Mucosa of descending colon (tissue), 3 donors: ENCODE measurements around the gene ATP5F1D. TPM values are rescaled to one million over a fixed set of nuclear protein-coding genes. Genes with fewer than 3 reads are reported as not detected.

ENCODE experiments used
- ATAC-seq: fragments of 200-7000 bp; cut with Tn5 transposase; one replicate; pipeline ENCODE4 v1.9.1; 2020; ENCODE audit warnings: mild to moderate bottlenecking, moderate library complexity
- DNase-seq, 3 donors: peaks; one replicate each; pipeline ENCODE4 v3.0.0-alpha.2; 2020
- H3K36me3 ChIP-seq: fragments of 200-600 bp; one replicate; pipeline ENCODE4 v1.8.0; 2021; ENCODE audit warnings: low read depth, mild to moderate bottlenecking
- H3K4me1 ChIP-seq: fragments of 200-600 bp; one replicate; pipeline ENCODE4 v1.8.0; 2021; ENCODE audit warnings: low read depth, mild to moderate bottlenecking
- H3K4me3 ChIP-seq: fragments of 200-600 bp; one replicate; pipeline ENCODE4 v1.8.0; 2021; ENCODE audit warnings: mild to moderate bottlenecking
- H3K9me3 ChIP-seq: fragments of 200-600 bp; one replicate; pipeline ENCODE4 v1.8.0; 2021; ENCODE audit warnings: mild to moderate bottlenecking
- CTCF ChIP-seq: fragments of 200-600 bp; IDR thresholded peaks from one replicate; pipeline ENCODE4 v1.8.0; 2022; ENCODE audit warnings: antibody characterized with exemption, mild to moderate bottlenecking
- intact Hi-C, 2 donors: fragments of 100-400 bp; cut with DNase I in 1 of 2; cut with micrococcal nuclease in 1 of 2; formaldehyde crosslinking; loops; one replicate each; pipeline versions ENCODE4 v1.11.0 to v1.11.1; 2022; cut with DNase I, micrococcal nuclease
- total RNA-seq, 3 donors: library from RNA; stranded (reverse); fragmentation: NEBNext Ultra II Directional in 2 of 3; extraction: Animal tissue kit (Norgen Biotek cat#: 25700) in 2 of 3; gene quantifications; one replicate each; pipeline versions ENCODE4 v1.2.1 to v1.2.4, GENCODE V29; 2021 to 2023
- donor health status: DM: no; HTN: no; CAD: no; lungs with moderate emphysema.
- donor health status: DM: no; HTN: no; CAD: no.
- donor health status: DM: no; HTN: yes; CAD: no.

The ATP5F1D gene
- total RNA-seq, 3 donors from 2014 or later = 302 to 391 (median 378) TPM

GRCh38 chr19:1283917-1284292 is 42.4 kb downstream of the ATP5F1D start:
- no peak for DNase-seq
- H3K36me3 ChIP-seq = no peaks in the 10 kb centered on the region
- ATAC-seq = no peak
- H3K4me3 ChIP-seq = no peak overlapping the region
- TF ChIP-seq CTCF = no peak
- no peaks in the 10 kb centered on the region for H3K9me3 ChIP-seq
- peaks cover 36% of the 10 kb centered on the region for H3K4me1 ChIP-seq
- intact Hi-C loops = no loop called here

GRCh38 chr19:1284293-1284978 is 42.9 kb downstream of the ATP5F1D start:
- Histone ChIP-seq H3K4me3 (no peak overlapping the region), H3K4me1 (peaks cover 39% of the 10 kb centered on the region), H3K9me3 (no peaks in the 10 kb centered on the region), H3K36me3 (no peaks in the 10 kb centered on the region)
- no peak for TF ChIP-seq CTCF
- ATAC-seq (peak; percentile 79), DNase-seq (peak; percentile 77 to 84 (median 77))
- intact Hi-C loops = no loop called here

GRCh38 chr19:1284979-1285736 is 43.6 kb downstream of the ATP5F1D start:
- TF ChIP-seq CTCF = no peak
- Histone ChIP-seq H3K36me3 (no peaks in the 10 kb centered on the region), H3K9me3 (no peaks in the 10 kb centered on the region), H3K4me3 (no peak overlapping the region), H3K4me1 (peaks cover 40% of the 10 kb centered on the region)
- no peak for ATAC-seq
- peak in 2 of 3 donors; percentile 52 to 55 for DNase-seq
- intact Hi-C loops = no loop called here

GRCh38 chr19:1285737-1286360 is 44.3 kb downstream of the ATP5F1D start, which contains the start of gene EFNA2:
TSS of gene EFNA2 (plus strand) at chr19:1285873. CDS start at chr19:1286169, 296 bp downstream.
- ATAC-seq (peak; percentile 12), DNase-seq (peak in 1 of 3 donors; percentile 44)
- Histone ChIP-seq H3K36me3 (no peaks in the 10 kb centered on the region), H3K4me1 (peaks cover 43% of the 10 kb centered on the region), H3K4me3 (peak within 1 kb of the TSS; percentile 14), H3K9me3 (no peaks in the 10 kb centered on the region)
- intact Hi-C loops = no loop called here
- TF ChIP-seq CTCF = no peak

- peaks cover 52% of the 10 kb centered on the region for H3K4me1 ChIP-seq
- H3K9me3 ChIP-seq = no peaks in the 10 kb centered on the region
- intact Hi-C loops = no loop called here
- H3K4me3 ChIP-seq = peak overlapping the region; percentile 14
- DNase-seq (peak in 2 of 3 donors; percentile 56 to 57), ATAC-seq (no peak)
- no peaks in the 10 kb centered on the region for H3K36me3 ChIP-seq
- no peak for TF ChIP-seq CTCF
Measured at GRCh38 chr19:1286487-1287353, 45.2 kb downstream of the ATP5F1D start.
